Posterior cingulate gyrus (tissue), 11 donors: Measurements from ENCODE around the gene ALG1.
A peak's percentile ranks its signal among the peaks of the same experiment; 100 is the strongest.

Experiments used
- DNase-seq, 10 donors: peaks; one replicate each; pipeline versions ENCODE4 v3.0.0 to v3.0.0-alpha.2; 2020 to 2021; ENCODE audit warnings: mixed read lengths in 3 of 10
- intact Hi-C: fragments of 100-400 bp; cut with DNase I; formaldehyde crosslinking; loops from one replicate; pipeline ENCODE4 v1.15.1; 2023

ALG1 gene

GRCh38 chr16:5071681-5072333, at the start of gene ALG1:
TSS of gene ALG1 (plus strand) at chr16:5071843. CDS start at chr16:5071850, 7 bp downstream.
- intact Hi-C loops, result loop anchor here (5.0 kb wide), 1 partner anchor 40 kb away; the partner anchor contains the start of gene NAGPA
- peak; percentile 83 to 98 (median 90) for DNase-seq

GRCh38 chr16:5022521-5022920, 49.1 kb upstream of the ALG1 start:
- intact Hi-C loops, result no loop called here

GRCh38 chr16:5024632-5025031, 47.0 kb upstream of the ALG1 start:
- intact Hi-C loops, result loop anchor here (5.0 kb wide), 1 partner anchor 67 kb away; the partner anchor contains the start of gene SEC14L5
- DNase-seq, result no peak

More at GRCh38 chr16:5022521-5022920, 49.1 kb upstream of the ALG1 start:
- DNase-seq, result no peak

GRCh38 chr16:5025171-5025632, 46.4 kb upstream of the ALG1 start:
- peak; percentile 71 to 97 (median 82) for DNase-seq
- intact Hi-C loops, result loop anchor here (5.0 kb wide), 1 partner anchor 68 kb away; the partner anchor contains the start of gene SEC14L5

- intact Hi-C loops, result loop anchor here (5.0 kb wide), 1 partner anchor 69 kb away; the partner anchor contains the start of gene SEC14L5
- peak in 6 of 10 donors; percentile 1 to 78 (median 48) for DNase-seq
Observed at GRCh38 chr16:5026664-5027063, 45.0 kb upstream of the ALG1 start.

GRCh38 chr16:5027086-5027485, 44.6 kb upstream of the ALG1 start:
- intact Hi-C loops, result loop anchor here (5.0 kb wide), 1 partner anchor 70 kb away; the partner anchor contains the start of gene SEC14L5
- DNase-seq, result peak in 4 of 10 donors; percentile 2 to 85 (median 45)

- intact Hi-C loops, result loop anchor here (5.0 kb wide), 1 partner anchor 70 kb away; the partner anchor contains the start of gene SEC14L5
Observed at GRCh38 chr16:5027575-5028235, 43.9 kb upstream of the ALG1 start.

GRCh38 chr16:5028950-5029475, 42.6 kb upstream of the ALG1 start:
- intact Hi-C loops, result loop anchor here (5.0 kb wide), 1 partner anchor 72 kb away; the partner anchor contains the start of gene SEC14L5

More at GRCh38 chr16:5027575-5028235, 43.9 kb upstream of the ALG1 start:
- peak in 5 of 10 donors; percentile 11 to 88 (median 80) for DNase-seq

GRCh38 chr16:5030251-5030870, 41.3 kb upstream of the ALG1 start:
- DNase-seq, result peak in 4 of 10 donors; percentile 1 to 72 (median 32)

More at GRCh38 chr16:5028950-5029475, 42.6 kb upstream of the ALG1 start:
- DNase-seq, result peak in 8 of 10 donors; percentile 50 to 94 (median 72)

GRCh38 chr16:5031601-5032000, 40.0 kb upstream of the ALG1 start:
- intact Hi-C loops, result loop anchor here (5.0 to 10.0 kb wide), 2 partner anchors 41 to 187 kb away; partner anchors contain the start of genes ALG1, GLYR1 and UBN1
- peak in 3 of 10 donors; percentile 9 to 57 (median 42) for DNase-seq

More at GRCh38 chr16:5030251-5030870, 41.3 kb upstream of the ALG1 start:
- intact Hi-C loops, result loop anchor here (5.0 to 10.0 kb wide), 2 partner anchors 42 to 186 kb away; partner anchors contain the start of genes ALG1, GLYR1 and UBN1

- DNase-seq, result peak in 1 of 10 donors; percentile 65
Observed at GRCh38 chr16:5032748-5033167, 38.9 kb upstream of the ALG1 start.

GRCh38 chr16:5033256-5034166, 38.1 kb upstream of the ALG1 start, which contains the start of gene NAGPA:
TSS of gene NAGPA (minus strand) at chr16:5033935. CDS start at chr16:5033914, 21 bp downstream.
- DNase-seq, result peak; percentile 85 to 98 (median 94)
- intact Hi-C loops, result loop anchor here (5.0 to 10.0 kb wide), 2 partner anchors 39 to 189 kb away; partner anchors contain the start of genes ALG1, GLYR1 and UBN1

More at GRCh38 chr16:5032748-5033167, 38.9 kb upstream of the ALG1 start:
- intact Hi-C loops, result loop anchor here (5.0 to 10.0 kb wide), 2 partner anchors 40 to 188 kb away; partner anchors contain the start of genes ALG1, GLYR1 and UBN1

- no peak for DNase-seq
- intact Hi-C loops, result loop anchor here (5.0 to 10.0 kb wide), 2 partner anchors 38 to 189 kb away; partner anchors contain the start of genes ALG1, GLYR1 and UBN1
Observed at GRCh38 chr16:5034167-5034523, 37.5 kb upstream of the ALG1 start.

- no peak for DNase-seq
- intact Hi-C loops, result loop anchor here (10.0 kb wide), 1 partner anchor 191 kb away; the partner anchor contains the start of genes GLYR1 and UBN1
Observed at GRCh38 chr16:5035909-5036227, 35.8 kb upstream of the ALG1 start.

- intact Hi-C loops, result loop anchor here (10.0 kb wide), 1 partner anchor 192 kb away; the partner anchor contains the start of genes GLYR1 and UBN1
- peak in 8 of 10 donors; percentile 42 to 92 (median 54) for DNase-seq
Observed at GRCh38 chr16:5036228-5037156, 35.2 kb upstream of the ALG1 start.

- DNase-seq, result peak in 3 of 10 donors; percentile 1 to 46 (median 32)
- intact Hi-C loops, result no loop called here
Observed at GRCh38 chr16:5040451-5040850, 31.2 kb upstream of the ALG1 start.

GRCh38 chr16:5041600-5042133, 30.0 kb upstream of the ALG1 start:
- peak in 3 of 10 donors; percentile 5 to 41 (median 31) for DNase-seq
- intact Hi-C loops, result no loop called here
